NCI-H128 (cell line): ENCODE results near the gene EMC6.

Experiments used
- DNase-seq: peaks from one replicate; lab custom pipeline; 2025; ENCODE audit not compliant: unreplicated experiment; lab: John Stamatoyannopoulos, UW

Gene EMC6

GRCh38 chr17:3655766-3656165 lies 12.8 kb upstream of the EMC6 start:
- no peak for DNase-seq

- no peak for DNase-seq
Observed at GRCh38 chr17:3656353-3656752, 12.3 kb upstream of the EMC6 start.

DNA sequence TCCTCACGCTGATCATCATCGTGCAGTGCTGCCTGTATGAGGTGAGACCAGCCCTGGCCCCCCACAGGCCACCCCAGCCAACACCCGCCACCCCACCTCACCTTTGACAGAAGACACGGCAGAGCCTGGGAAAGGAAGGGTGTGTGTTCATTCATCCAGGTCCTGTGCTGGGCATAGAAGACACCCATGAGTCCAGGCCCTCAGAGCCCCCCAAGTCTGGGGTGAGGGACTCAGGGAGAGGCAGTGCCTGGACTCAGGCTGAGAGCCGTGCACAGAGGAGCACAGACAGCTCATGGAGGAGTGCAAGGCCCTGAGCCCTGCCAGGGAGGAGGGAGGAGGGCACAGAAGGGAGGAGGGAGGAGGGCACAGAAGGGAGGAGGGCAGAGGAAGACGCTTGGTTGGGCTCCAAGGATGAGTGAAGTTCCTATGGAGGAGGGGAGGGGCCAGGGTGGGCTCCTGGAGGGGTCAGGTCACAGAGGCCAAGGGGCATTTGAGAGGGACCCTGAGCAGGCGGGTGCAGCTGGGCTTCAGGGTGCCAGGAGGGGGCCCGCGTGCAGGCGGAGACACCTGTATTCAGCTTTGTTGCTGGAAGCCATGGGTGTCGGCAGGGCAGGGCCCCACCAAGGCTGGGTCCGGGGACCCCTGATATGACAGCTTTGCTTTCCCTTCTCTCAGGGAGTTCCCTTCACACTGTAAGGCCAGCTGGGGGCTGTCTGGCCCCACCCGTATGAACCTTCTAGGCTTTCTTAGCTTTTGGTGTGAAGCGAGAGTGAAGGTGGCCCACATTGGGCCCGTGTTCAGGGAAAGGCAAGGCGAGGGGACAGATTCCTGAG lies 11.6 kb upstream of the EMC6 start:
- DNase-seq, result no peak

DNA sequence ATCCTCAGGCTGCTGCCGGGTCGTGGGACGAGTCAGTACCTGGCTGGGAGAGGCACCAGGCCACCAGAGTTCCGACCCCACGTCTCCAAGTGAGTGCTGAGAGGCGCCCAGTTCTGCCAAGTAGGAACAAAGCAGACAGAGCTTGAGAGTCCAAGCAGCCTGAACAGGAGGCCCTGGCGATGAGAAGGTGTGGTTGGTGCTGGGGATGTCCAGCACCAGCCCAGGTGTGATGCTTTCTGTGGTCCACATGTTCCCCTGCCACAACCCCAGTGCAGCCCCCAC lies 11.1 kb upstream of the EMC6 start:
- DNase-seq, result no peak

DNA sequence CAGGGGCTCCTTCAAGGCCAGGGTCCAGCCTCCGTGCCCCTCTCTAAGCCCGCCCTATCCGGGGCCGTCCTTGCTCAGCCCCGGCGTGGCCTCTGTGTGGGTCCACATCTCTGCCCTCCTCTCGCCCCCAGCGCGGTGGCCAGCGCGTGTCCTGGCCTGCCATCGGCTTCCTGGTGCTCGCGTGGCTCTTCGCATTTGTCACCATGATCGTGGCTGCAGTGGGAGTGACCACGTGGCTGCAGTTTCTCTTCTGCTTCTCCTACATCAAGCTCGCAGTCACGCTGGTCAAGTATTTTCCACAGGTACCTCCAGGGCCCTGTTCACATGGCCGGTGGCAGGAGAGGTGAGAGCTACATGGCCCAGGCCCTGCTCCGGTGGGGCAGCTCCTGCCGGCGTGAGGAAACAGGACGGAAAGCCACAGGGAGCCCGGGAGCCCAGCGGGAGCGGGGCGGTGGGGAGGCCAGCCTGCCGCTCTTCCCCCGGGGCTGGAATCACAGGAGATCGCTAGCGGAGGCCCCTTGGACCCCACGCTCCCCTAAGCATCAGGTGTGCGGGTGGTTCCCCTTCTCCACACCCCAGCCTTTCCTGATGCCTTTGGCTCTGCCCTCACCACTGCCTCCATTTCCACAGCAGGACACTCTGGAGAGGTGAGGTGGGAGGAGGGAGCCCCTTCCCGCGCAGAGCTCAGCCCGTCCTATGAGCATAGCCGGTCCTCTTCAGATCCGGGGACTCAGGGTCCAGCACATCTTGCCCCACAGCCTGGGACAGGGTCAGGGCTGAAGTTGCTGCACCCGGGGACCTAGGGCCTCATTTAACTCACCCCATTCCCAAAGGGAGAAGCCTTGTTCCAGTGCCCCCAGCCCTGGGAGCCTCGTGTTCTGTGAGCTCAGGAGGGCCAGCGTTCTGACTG lies 10.5 kb upstream of the EMC6 start:
- DNase-seq, result no peak

DNA sequence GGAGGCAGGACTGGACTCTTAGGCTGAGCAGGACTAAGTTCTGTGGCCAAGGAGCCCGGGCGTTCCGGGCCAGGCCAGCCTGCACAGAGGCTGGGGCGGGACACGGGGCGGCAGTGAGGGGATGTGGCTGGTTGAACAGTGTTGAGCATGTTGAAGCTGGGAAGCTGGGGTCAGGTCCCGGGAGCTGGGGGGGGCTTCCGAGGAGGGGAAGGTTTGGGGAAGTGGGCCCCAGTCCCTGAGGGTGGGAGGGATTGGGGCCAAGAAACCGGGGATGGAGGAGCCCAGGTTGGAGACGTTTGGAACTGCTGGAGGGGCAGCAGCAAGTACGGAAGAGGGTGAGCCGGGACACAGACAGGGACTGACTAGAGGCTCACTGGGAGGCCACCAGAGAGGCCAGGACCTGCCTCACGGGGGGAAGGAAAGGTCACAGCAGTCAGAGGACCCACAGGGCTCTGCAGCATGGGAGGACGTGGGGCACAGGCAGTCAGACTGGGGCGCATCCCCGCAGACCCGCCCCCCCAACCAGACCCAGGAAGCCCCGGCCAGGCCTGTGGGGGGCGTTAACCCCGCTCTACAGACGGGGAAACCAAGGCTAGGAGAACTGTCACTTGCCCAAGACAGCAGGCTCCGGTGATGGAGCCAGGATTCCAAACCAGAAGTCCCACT lies 9.7 kb upstream of the EMC6 start:
- DNase-seq, result no peak

DNA sequence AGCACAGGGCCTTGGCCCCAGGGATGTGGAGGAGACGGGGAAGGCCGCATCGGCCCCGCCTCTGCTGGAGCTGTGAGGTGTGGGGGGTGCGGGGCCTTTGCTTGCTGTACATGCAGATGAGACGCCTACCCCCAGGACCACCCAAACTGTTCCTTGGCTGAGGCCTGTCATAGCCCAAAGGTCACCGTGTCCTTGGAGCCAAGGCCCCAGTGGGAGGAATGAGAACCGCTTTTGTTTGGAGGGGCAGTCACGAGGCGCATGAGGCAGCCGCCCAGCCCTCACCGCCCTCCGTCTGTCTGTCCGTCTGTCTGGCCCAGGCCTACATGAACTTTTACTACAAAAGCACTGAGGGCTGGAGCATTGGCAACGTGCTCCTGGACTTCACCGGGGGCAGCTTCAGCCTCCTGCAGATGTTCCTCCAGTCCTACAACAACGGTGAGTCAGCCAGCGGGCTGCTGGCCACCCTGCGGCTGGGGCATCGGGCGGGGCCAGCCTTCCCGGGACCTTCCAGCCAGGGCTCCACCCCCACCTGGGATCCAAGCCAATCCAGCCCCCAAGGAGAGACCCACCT lies 9.0 kb upstream of the EMC6 start:
- DNase-seq, result no peak

- DNase-seq, result no peak
Observed at GRCh38 chr17:3660311-3660891, 8.2 kb upstream of the EMC6 start.

DNA sequence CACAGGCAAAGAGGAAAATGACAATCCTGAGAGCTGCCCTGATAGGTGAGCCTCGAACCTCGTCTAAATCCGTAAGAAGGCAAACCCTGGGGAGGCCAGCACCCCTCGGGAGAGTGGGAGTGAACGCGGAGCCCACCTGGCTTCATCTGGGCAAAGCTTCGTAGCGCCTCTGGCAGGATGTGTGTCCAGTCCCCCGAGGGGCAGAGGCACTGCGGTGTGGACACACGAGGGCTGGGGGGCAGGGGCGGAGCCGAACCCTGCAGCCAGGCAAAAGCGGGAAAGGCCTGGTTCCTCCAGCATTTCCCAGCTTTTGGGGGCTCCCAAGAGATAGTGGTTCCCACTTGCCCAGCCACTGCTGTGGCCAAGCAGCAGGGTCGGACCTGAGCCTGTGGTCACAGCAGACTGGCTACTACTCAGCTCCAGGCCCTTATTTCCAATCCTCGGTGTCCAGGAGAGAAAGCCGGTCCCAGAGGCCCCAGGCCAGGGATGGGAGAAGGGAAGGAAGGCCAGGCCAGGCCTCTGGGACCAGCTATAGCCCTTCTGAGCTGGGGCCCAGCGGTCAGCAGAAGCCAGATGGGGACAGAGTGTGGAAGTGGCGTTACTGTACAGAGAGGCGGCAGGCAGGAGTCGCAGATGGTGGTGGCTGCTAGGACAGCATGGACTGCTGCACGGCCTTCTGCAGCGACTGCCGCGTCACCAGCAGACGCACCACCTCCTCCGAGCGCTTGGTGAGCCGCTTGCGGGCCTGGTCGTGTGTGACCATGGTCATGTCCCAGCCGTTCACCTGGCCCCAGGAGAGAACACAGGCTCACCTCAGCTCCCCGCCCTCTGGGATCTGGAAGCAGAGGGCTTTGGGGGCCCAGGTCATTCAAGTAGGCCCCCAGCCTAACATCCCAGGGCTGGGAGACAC lies 5.3 kb upstream of the EMC6 start:
- DNase-seq, result no peak

DNA sequence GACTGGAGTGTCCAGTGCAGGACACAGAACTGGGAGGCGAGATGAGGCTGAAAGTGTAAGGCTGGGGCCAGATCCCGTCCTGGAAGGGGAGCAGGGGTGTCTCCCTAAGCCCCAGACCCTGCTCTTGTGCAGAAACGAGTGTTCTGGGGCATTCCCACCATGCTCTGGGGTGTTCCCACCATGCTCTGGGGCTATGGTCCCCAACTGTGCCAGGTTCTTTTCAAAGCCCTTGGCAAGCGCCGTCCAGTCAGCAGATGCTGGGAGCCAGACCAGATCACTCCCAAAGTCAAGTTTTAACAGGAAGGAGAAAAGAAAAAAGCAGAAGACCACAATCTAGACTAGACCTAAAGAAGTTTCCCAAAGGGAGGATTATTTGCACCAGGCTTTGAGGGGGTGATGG lies 2.8 kb upstream of the EMC6 start:
- DNase-seq, result no peak

DNA sequence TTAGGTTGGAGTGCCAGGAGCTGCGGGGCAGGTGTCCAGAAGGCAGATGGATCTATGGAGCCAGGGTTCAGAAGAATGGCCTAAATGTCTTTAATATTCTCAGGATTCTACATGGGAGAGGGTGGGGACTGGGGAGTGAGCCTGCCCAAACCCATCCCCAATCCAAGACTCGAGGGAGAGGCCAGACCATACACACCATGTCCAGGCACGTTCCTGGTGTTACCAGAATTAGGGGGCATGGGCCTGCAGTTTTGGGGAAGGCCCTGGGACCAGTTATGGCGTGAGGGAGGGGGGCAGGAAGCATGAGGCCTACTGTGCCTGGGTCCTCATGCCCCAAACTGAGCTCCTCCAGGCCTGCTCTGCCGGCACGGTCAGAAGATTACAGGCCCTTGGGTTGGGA lies 2.1 kb upstream of the EMC6 start:
- no peak for DNase-seq

DNA sequence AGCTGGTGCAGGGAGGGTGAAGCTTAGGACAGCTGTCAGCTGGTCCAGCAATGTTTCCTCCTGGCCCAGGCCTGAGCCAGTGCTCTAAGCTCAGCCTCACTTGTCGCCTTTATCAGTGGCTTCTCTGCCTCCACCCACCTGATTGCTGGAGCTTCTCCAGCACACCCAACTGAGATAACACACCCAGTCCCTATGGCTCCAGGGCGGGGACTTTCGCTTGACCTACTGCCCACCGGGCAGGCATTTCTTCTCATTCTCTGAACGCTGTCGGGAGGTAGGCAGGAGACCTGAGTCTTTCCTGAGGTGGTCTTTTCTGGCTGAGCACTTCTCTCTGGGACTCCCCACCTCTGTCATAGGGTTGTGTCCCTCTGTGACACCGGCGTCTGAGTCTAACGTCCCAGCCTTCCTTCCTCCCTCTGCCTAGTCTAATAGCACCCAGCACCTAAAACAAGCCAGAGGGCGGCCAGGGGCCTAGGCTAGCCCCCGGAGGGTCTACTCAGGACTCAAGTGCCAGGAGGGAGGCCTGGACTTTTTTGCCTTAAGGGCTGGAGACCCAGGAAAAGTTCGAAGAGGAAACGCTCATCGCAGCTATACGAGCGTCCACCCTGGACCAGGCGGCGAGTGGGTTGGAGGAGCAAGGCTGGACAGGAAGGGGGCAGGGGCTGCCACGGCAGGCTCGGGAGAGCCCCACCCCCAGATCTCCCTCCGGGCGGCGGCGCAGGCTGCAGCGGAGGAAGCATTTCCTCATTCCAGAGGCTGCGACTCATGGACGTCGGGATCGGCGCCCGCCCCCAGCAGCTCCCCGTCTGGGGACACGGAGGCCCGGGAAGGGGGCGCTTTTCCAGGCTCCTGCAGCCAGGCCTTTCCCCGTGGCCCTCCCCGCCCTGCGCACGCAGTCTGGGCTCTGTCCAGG lies 990 bp upstream of the EMC6 start:
- DNase-seq, result no peak

DNA sequence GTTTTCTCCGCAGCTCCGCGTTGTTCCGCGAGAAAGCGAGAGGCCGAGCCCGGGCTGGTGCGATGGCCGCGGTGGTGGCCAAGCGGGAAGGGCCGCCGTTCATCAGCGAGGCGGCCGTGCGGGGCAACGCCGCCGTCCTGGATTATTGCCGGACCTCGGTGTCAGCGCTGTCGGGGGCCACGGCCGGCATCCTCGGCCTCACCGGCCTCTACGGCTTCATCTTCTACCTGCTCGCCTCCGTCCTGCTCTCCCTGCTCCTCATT lies 404 bp downstream of the EMC6 start:
- DNase-seq, result no peak

GRCh38 chr17:3669548-3669947 lies 936 bp downstream of the EMC6 start:
- no peak for DNase-seq

- DNase-seq, result no peak
Observed at GRCh38 chr17:3672571-3672970, 4.0 kb downstream of the EMC6 start.

DNA sequence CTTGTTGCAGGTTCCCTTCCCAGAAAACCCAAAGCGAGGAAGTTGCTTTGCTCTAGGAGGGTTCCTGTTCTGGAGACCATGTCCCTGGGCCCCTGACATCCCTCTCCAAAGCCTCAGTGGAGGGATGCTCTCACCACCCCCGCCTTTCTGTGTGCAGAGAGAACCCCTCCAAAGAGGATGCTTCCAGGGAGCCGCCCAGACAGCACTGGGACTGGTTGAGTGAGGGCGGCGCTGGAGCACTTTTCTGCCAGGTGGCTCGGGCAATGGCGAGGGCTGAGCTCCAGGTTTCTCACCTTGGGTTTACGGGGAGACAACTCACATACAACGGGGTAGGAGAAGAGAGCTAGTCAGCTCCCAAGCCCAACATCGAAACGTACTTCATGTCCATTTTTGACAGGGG lies 7.3 kb downstream of the EMC6 start:
- DNase-seq, result no peak

DNA sequence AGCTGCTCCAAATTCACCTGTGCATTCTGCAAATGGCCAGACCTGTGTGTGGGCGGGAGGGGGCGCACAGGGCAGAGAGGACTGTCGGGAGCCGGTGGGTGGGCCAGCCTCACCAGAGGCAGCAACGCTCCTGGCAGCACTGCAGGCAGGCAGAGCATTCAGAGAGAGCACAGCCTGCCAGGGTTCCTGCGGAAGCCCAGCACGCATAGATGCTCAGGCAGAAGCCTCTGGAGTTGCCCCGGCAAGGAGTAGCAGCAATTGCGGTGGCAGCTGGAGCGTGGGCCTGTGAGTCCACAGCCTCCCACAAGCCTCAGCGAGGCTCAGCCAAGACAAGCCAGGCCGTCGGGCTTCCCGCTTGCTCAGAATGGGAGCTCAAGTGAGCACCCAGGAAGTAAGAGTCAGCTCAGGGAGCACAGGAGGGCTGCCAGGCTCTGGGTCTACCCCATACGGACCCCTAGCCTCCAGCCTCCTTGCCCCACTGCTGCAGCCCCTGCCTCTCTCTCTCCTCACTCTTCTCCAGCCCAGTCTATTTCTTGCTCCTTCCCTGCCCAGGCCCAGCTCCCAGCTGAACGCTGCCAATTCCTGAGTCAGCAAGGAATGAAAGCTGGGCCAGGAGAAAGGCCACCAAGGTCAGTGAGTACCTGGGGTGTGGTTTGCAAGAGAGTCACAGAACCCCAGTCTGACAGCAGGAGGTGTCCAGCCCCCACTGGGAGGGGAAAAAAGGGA lies 9.6 kb downstream of the EMC6 start:
- DNase-seq, result no peak

GRCh38 chr17:3678821-3679530 lies 10.4 kb downstream of the EMC6 start:
- no peak for DNase-seq
